ENCODE results near the gene PTGDS.

PTGDS gene

GRCh38 chr9:136977223-136977622 is at the start of gene PTGDS:
Gene PTGDS, plus strand, starts transcription at chr9:136977504. Its CDS starts 75 bp downstream, at chr9:136977579.
- TF ChIP-seq, protein P1, sequence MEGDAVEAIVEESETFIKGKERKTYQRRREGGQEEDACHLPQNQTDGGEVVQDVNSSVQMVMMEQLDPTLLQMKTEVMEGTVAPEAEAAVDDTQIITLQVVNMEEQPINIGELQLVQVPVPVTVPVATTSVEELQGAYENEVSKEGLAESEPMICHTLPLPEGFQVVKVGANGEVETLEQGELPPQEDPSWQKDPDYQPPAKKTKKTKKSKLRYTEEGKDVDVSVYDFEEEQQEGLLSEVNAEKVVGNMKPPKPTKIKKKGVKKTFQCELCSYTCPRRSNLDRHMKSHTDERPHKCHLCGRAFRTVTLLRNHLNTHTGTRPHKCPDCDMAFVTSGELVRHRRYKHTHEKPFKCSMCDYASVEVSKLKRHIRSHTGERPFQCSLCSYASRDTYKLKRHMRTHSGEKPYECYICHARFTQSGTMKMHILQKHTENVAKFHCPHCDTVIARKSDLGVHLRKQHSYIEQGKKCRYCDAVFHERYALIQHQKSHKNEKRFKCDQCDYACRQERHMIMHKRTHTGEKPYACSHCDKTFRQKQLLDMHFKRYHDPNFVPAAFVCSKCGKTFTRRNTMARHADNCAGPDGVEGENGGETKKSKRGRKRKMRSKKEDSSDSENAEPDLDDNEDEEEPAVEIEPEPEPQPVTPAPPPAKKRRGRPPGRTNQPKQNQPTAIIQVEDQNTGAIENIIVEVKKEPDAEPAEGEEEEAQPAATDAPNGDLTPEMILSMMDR (IDR thresholded peaks at IDR 0.05; ENCODE audit: control extremely low read depth, extremely low read depth, low read depth, missing control alignments): no peak
- no peak for DNase-seq (ENCODE audit: extremely low spot score)
- POLR2A ChIA-PET: no interaction called here
- CTCF ChIA-PET: interaction anchor here (1.0 to 3.6 kb wide), 3 partner anchors 30 to 58 kb away, joined by 3 to 20 read pairs (median 11); no protein-coding TSS in a partner anchor

DNA sequence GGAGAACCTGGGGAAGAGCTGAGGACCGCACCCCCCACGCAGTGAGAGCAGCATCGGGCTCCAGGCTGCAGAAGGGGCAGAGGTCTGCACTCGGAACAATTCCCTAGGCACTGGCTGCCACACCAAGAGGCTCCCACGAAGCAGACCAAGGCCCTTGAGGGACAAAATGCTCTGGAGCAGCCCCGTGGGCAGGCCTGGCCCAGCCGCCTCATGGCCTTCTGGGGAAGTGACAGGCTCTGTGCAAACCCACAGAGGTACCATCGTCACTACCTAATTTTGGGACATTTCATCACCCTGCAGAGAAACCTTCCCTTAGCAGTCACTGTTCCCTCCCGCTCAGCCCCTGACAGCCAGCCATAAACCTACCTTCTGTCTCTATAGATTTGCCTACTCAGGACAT is 48.7 kb upstream of the PTGDS start:
- CTCF ChIA-PET: interaction anchor here (0.6 to 1.6 kb wide), 2 partner anchors 8 to 33 kb away, joined by 3 read pairs; no protein-coding TSS in a partner anchor
- no peak for DNase-seq (ENCODE audit: extremely low spot score)
- TF ChIP-seq, protein P1 (IDR thresholded peaks at IDR 0.05; ENCODE audit: control extremely low read depth, extremely low read depth, low read depth, missing control alignments): no peak
- POLR2A ChIA-PET: no interaction called here

DNA sequence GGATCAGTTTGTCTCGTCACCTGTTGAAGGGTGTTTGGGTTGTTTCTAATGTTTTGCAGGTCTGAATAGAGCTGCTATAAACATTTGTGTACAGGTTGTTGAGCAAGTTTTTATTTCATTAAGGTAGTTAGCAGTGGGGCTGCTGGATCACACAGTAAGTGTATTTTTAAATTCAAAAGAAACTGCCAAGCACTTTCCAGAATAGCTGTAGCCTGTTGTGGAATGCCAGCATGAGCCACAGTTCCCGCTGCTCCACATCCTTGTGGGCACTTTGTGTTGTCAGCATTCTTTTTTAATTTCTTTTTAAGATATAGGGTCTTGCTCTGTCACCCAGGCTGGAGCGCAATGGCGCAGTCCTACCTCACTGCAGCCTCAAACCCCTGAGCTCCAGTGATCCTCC is 47.3 kb upstream of the PTGDS start:
- ChIA-PET POLR2A (no interaction called here), CTCF (interaction anchor here (1.2 kb wide), 1 partner anchor 14 kb away, joined by 4 read pairs; the partner anchor contains the start of gene FBXW5)
- no peak for DNase-seq (ENCODE audit: extremely low spot score)
- TF ChIP-seq, protein P1 (IDR thresholded peaks at IDR 0.05; ENCODE audit: control extremely low read depth, extremely low read depth, low read depth, missing control alignments): no peak

DNA sequence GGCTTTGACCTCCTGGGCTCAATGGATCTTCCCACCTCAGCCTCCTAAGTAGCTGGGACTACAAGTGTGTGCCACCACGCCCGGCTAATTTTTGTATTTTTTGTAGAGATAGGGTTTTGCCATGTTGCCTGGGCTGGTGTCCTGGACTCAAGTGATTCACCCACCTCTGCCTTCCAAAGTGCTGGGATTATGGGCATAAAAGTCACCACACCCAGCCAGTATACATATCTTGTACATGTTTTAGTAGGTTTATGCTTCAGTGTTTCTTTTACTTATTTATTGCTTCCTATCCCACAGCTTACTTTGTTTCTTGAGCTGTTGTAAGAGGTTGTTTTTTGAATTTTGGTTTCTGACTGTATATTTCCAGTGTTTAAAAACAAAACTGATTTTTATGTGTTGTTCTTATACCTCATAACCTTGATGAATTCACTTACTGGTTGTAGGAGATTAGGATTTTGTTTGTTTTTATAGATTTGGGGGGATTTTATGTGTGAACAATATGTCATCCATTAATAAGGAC is 45.6 kb upstream of the PTGDS start:
- ChIA-PET CTCF (interaction anchor here (0.7 to 2.0 kb wide), 3 partner anchors 12 to 104 kb away, joined by 3 to 8 read pairs (median 3); partner anchors contain the start of gene FBXW5), POLR2A (interaction anchor here (0.7 kb wide), 1 partner anchor 115 kb away, joined by 5 read pairs; no protein-coding TSS in a partner anchor)
- TF ChIP-seq, protein P1 (IDR thresholded peaks at IDR 0.05; ENCODE audit: control extremely low read depth, extremely low read depth, low read depth, missing control alignments): no peak
- DNase-seq (ENCODE audit: extremely low spot score): no peak

DNA sequence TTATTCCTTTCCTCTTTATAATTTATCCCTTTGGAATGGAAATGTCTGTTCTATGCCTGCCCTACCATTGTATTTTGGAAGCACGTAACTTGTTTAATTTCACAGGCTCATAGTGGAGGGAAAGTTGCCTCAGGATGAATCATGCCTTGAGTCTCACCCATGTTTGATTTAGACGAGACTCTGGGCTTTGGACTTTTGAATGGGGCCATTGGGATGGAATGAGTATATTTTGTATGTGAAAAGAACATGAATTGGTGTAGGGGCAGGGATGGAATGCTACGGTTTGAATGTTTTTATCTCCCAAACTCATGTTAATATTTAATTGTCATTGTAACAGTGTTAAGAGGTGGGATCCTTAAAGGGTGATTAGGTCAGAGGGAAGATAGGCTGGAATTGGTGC is 43.0 kb upstream of the PTGDS start:
- TF ChIP-seq, protein P1 (IDR thresholded peaks at IDR 0.05; ENCODE audit: control extremely low read depth, extremely low read depth, low read depth, missing control alignments): no peak
- no peak for DNase-seq (ENCODE audit: extremely low spot score)
- CTCF ChIA-PET: interaction anchor here (1.5 to 2.6 kb wide), 2 partner anchors 10 to 92 kb away, joined by 3 to 10 read pairs; partner anchors contain the start of genes AJM1 and FBXW5
- POLR2A ChIA-PET: no interaction called here

GRCh38 chr9:136935651-136936050 is 41.7 kb upstream of the PTGDS start:
- TF ChIP-seq, protein P1 (IDR thresholded peaks at IDR 0.05; ENCODE audit: control extremely low read depth, extremely low read depth, low read depth, missing control alignments): no peak
- ChIA-PET POLR2A (no interaction called here), CTCF (interaction anchor here (1.5 to 2.6 kb wide), 2 partner anchors 8 to 94 kb away, joined by 3 to 10 read pairs; partner anchors contain the start of genes AJM1 and FBXW5)
- no peak for DNase-seq (ENCODE audit: extremely low spot score)

Measured in GM10248 (cell line).